Stimulated activated CD8-positive, alpha-beta memory T cell treated with anti-CD3 and anti-CD28 coated beads, Interleukin-7, amount 100 ng/mL, for 1 hour (primary cell): ENCODE results near the gene PPP1R9A.

Experiments
- DNase-seq, 2 donors: peaks; one replicate each; pipeline ENCODE4 v3.0.0-alpha.2; 2020; ENCODE audit warnings: low read depth in 2 of 2

The PPP1R9A gene

GRCh38 chr7:95262875-95263274, 355.5 kb downstream of the PPP1R9A start:
- DNase-seq = no peak

DNA sequence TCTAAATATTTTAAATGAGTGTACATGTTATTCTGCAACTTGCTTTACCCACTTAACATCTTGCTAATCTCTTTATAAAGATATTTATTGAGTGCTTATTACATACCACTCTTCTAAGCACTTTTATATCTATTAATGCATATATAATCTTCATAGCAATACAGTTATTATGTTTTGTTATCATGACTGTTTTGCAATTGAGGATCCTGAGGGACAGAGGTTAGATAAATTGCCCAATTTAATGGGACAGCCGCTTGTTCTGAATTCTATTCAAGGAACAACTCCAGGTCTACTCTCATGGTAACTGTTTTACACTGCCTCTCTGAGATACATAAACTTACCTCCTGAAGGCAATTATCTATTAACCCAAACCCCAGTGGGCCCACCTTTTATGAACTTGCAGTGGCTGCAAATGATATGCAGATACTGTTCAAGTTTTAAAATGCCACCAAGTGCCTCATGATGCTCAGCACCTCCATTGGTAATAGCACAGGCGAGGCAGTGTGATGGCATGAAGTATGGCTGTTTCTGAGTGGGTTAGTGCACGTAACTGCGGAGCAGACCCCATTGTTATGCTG, 356.5 kb downstream of the PPP1R9A start:
- no peak for DNase-seq

GRCh38 chr7:95264363-95264891, 357.0 kb downstream of the PPP1R9A start:
- no peak for DNase-seq

GRCh38 chr7:95265634-95266033, 358.2 kb downstream of the PPP1R9A start:
- no peak for DNase-seq

GRCh38 chr7:95267754-95268153, 360.4 kb downstream of the PPP1R9A start:
- no peak for DNase-seq

DNA sequence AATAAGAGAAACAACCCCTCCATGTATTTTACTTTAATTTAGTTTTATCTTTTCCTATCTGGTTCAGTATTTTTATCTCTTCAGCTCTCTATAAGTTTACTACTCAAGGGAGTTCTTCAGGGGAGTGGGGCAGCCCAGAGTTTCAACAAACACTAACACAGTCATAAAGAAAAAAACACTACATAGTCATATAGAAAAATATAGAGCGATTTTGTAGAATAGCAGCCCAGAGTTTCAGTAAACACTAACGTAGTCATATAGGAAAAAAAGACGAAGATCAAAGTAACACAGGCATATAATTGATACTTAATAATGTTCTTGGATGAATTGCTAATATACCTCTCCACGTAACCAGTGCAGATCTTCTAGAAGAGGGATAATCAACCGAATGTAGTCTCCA, 362.2 kb downstream of the PPP1R9A start:
- DNase-seq = no peak

GRCh38 chr7:95276114-95276513, 368.7 kb downstream of the PPP1R9A start:
- no peak for DNase-seq

GRCh38 chr7:95279417-95279816, 372.0 kb downstream of the PPP1R9A start:
- DNase-seq = no peak

DNA sequence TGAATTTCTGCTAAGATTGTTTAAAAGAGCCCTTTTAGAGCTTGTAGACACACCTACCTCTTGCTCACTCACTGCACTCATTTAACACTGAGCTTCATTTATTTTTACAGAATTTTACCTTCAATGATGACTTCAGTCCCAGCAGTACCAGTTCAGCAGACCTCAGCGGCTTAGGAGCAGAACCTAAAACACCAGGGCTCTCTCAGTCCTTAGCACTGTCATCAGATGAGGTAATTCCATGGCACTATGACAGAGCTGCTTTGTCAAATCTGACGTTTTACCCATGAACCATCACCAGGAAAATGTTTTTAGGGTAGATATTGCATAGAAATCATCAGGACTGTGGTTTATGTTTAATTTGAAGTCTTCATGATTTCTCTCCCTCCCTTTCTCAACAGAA, 378.7 kb downstream of the PPP1R9A start:
- DNase-seq = no peak

DNA sequence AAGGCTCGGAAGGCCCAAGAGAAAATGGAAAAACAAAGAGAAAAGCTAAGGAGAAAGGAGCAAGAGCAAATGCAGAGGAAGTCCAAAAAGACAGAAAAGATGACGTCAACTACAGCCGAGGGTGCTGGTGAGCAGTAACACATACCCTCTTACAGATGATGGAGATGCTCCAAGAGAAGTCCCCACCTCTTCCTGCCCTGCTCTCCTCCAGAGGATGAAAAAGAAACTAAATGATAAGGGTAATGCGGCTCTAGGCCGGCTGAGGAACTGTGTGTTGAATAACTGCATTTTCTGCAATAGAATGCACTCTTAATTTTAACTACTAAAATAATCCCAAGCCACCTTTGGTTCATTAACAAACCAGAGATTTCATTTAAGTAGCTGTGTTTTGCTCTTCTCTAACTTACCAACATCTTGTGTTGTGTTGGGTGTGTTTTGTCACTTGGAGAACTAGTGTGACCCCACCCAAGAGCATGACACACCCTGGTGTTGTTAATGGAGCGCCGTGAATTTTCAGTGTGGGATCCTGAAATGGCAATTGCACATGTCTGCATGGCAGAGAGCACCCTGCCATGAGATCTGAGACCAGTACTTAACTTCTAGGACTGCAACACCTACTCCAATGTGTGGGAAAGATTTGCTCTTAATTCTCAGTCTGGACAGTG, 382.9 kb downstream of the PPP1R9A start:
- DNase-seq = no peak

DNA sequence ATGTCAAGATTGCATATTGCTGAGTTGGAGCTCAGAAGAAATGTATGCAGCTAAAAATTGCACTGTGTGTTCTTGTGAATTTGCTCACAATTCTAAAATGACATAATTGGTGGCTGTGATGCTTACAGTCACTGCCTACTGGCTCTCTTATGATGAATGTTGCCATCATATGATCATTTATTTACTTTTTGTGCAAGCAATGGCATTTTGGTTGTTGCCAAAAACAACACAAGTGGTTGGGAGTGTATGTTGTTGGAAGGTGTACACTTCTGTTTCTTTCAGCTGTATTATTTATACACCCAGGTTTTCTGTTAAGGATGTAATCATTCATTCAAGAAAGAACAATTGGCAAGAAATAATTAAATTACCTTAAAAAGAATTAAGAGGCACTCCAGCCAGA, 388.0 kb downstream of the PPP1R9A start:
- no peak for DNase-seq

GRCh38 chr7:95296456-95296855, 389.1 kb downstream of the PPP1R9A start:
- DNase-seq = no peak

GRCh38 chr7:95297041-95297440, 389.6 kb downstream of the PPP1R9A start:
- no peak for DNase-seq

- no peak for DNase-seq
These were observed 390.7 kb downstream of the PPP1R9A start for GRCh38 chr7:95298091-95298490.

DNA sequence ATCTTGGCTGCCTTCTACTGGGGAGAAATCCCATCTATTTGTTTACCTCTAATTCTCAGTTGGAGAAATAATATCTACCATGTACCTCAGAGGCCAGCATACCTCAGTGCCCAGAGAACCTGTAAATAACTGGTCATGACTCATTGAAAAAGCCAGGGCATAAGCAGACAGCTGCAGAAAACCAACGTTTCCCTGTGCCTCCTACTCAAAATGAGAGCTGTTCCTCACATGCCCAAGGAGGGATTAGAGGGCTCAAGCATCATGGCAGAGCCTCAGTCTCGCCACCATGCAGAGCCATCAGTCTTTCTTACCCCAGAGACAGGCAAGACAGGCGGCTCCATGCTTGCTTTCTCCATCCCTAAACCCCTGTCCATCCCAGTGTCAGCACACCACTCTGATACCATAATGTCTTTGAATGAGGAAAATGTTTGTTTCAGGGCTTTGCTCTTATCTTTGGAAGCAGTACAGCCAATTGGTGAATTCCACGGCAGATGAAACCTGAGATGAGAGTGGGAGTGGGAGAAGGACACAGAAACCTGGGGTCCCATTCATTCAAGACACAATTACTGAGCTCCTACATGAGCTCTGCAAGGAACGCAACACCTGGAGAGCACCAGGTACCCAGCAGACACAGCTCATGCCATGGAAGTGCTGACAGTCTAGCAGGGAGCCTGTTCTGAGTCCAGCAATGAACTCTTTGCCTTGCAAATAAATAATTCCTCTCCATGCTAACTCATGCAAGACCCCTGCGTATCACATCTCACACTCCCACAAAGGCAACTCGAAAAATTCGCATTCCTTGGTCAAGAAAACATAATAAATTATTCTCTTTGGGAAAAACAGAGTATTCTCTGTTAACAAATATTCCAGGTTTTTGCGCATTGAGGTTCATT, 395.9 kb downstream of the PPP1R9A start:
- DNase-seq = no peak

GRCh38 chr7:95304990-95305389, 397.6 kb downstream of the PPP1R9A start:
- DNase-seq = no peak

- no peak for DNase-seq
These were observed 402.6 kb downstream of the PPP1R9A start for GRCh38 chr7:95309951-95310350.

GRCh38 chr7:95311389-95311788, 404.0 kb downstream of the PPP1R9A start:
- no peak for DNase-seq

- no peak for DNase-seq
These were observed 405.2 kb downstream of the PPP1R9A start for GRCh38 chr7:95312561-95312960.

DNA sequence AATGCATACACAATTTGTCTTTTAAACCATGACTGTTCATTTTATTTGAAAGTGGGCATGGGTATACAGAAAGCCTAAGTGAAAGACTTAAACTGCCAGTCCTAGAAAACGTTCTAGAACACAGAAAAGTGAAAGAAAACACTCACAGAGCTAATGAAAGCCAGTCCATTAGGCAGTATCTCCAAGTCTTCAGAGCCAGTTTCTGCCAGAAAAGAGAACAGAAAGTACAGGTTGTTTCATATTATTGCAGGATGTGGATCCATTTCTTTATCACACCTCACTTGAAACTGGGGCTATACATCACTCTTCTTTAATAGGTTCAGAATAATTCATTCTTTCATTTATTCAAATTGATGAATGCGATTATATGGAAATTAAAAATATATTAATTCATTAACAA, 409.2 kb downstream of the PPP1R9A start:
- no peak for DNase-seq

DNA sequence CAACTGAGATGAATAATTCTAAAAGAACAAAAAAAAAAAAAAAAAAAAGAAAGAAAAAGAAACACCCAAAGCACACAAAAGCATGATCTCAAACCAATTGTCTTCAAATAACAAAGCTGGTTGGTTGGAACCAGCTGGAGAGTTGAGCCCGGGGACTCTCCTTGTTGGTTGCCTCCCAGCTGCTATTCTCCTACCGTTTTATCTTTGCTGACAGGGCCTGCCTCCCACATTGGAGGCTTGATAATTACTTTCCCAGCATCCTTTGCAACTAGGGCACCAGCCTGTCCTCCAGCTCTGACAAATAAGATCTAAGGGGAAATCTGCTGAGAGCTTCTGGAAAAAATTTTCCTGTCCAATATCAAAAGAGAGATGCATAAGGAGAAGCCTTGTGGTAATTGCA, 410.2 kb downstream of the PPP1R9A start:
- DNase-seq = no peak

DNA sequence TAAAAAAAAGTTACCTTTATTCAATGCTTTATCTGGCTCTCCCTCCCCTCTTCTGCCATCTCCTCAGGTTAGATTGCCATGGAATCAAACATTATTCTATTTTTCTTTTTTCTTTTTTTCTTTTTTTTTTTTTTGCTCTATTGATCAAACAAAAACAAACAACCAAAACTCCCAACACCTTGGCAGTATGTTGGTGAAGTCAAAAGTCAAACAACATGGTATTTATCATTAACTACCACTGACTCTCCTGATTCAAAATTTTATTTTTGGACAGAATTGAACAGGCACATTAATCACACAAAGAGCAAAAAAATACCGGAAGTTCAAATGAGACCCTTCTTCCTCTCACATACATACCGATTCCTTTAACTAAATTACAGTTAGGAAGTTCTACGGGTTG, 410.6 kb downstream of the PPP1R9A start:
- DNase-seq = no peak
